Mucosa of rectum (tissue), 2 donors: ENCODE results near the gene TMTC2.

Experiments used
- H3K27ac ChIP-seq, 2 donors: one replicate each; pipeline ENCODE4 v1.7.0; 2013; ENCODE audit warnings: inconsistent platforms in 2 of 2, low read depth in 2 of 2, low read length in 2 of 2
- H3K27me3 ChIP-seq, 2 donors: one replicate each; pipeline ENCODE4 v1.7.0; 2013; ENCODE audit warnings: low read length in 2 of 2; ENCODE audit not compliant: control insufficient read depth in 2 of 2, insufficient read depth in 2 of 2
- H3K36me3 ChIP-seq, 2 donors: one replicate each; pipeline ENCODE4 v1.7.0; 2013; ENCODE audit warnings: low read length in 2 of 2; ENCODE audit not compliant: control insufficient read depth in 2 of 2, insufficient read depth in 2 of 2
- H3K4me1 ChIP-seq, 2 donors: one replicate each; pipeline ENCODE4 v1.7.0; 2013; ENCODE audit warnings: low read length in 2 of 2, mild to moderate bottlenecking in 1 of 2; ENCODE audit not compliant: control insufficient read depth in 2 of 2, insufficient read depth in 2 of 2
- H3K4me3 ChIP-seq, 2 donors: one replicate each; pipeline ENCODE4 v1.7.0; 2013; ENCODE audit warnings: low read length in 2 of 2
- H3K9ac ChIP-seq, 2 donors: one replicate each; pipeline ENCODE4 v1.7.0; 2013; ENCODE audit warnings: low read length in 2 of 2, low read depth in 1 of 2, mild to moderate bottlenecking in 1 of 2
- H3K9me3 ChIP-seq, 2 donors: one replicate each; pipeline ENCODE4 v1.7.0; 2013; ENCODE audit warnings: low read length in 2 of 2; ENCODE audit not compliant: control insufficient read depth in 2 of 2
- donor health status: healthy.
- donor health status: Normal muscosa, but diverticular disease.

Gene TMTC2

GRCh38 chr12:83179999-83180398 is 493.3 kb downstream of the TMTC2 start:
- H3K4me1 ChIP-seq, result no peaks in the 10 kb centered on the region
- no peak overlapping the region for H3K4me3 ChIP-seq
- no peak overlapping the region for H3K27ac ChIP-seq
- no peaks in the 10 kb centered on the region for H3K36me3 ChIP-seq
- H3K27me3 ChIP-seq, result no peaks in the 10 kb centered on the region
- H3K9ac ChIP-seq, result no peak overlapping the region
- no peaks in the 10 kb centered on the region for H3K9me3 ChIP-seq

GRCh38 chr12:83181074-83181473 is 494.4 kb downstream of the TMTC2 start:
- H3K9me3 ChIP-seq, result no peaks in the 10 kb centered on the region
- no peaks in the 10 kb centered on the region for H3K36me3 ChIP-seq
- H3K27ac ChIP-seq, result no peak overlapping the region
- H3K4me3 ChIP-seq, result no peak overlapping the region
- no peak overlapping the region for H3K9ac ChIP-seq
- no peaks in the 10 kb centered on the region for H3K27me3 ChIP-seq
- no peaks in the 10 kb centered on the region for H3K4me1 ChIP-seq

- Histone ChIP-seq H3K4me1 (no peaks in the 10 kb centered on the region), H3K9ac (no peak overlapping the region), H3K4me3 (no peak overlapping the region), H3K27ac (no peak overlapping the region), H3K9me3 (no peaks in the 10 kb centered on the region), H3K27me3 (no peaks in the 10 kb centered on the region), H3K36me3 (no peaks in the 10 kb centered on the region)
Observed at GRCh38 chr12:83183132-83183531, 496.4 kb downstream of the TMTC2 start.
